Activated CD8-positive, alpha-beta T cell treated with anti-CD3 and anti-CD28 coated beads for 36 hours (primary cell): Measurements from ENCODE around the gene CDO1. TPM values are rescaled to one million over a fixed set of nuclear protein-coding genes. Genes with fewer than 3 reads are reported as not detected.

ENCODE experiments used
- ATAC-seq: fragments of 200-7000 bp; cut with Tn5 transposase; one replicate; pipeline ENCODE4 v1.10.0; 2021; ENCODE audit warnings: mild to moderate bottlenecking, moderate library complexity
- CTCF ChIA-PET: fragments of 350-600 bp; sonication (Branson Sonifier 250); formaldehyde crosslinking; loops from one replicate; lab custom pipeline; 2021; ENCODE audit warnings: antibody characterized with exemption; lab: Charles Lee
- POLR2A ChIA-PET: fragments of 350-600 bp; sonication (Branson Sonifier 250); formaldehyde crosslinking; loops from one replicate; lab custom pipeline; 2021; ENCODE audit warnings: antibody characterized with exemption; lab: Charles Lee
- DNase-seq: peaks from one replicate; pipeline ENCODE4 v3.0.0-alpha.2; 2020
- H3K27ac Mint-ChIP-seq: one replicate; pipeline ENCODE4 v1.8.0; 2021; ENCODE audit warnings: mild to moderate bottlenecking, mixed read lengths
- H3K27me3 Mint-ChIP-seq: one replicate; pipeline ENCODE4 v1.8.0; 2021; ENCODE audit warnings: mixed read lengths
- H3K36me3 Mint-ChIP-seq: one replicate; pipeline ENCODE4 v1.8.0; 2021; ENCODE audit warnings: low read depth, mixed read lengths
- H3K4me1 Mint-ChIP-seq: one replicate; pipeline ENCODE4 v1.8.0; 2021; ENCODE audit warnings: low read depth, mixed read lengths
- H3K4me3 Mint-ChIP-seq: one replicate; pipeline ENCODE4 v1.8.0; 2021; ENCODE audit warnings: mild to moderate bottlenecking, moderate library complexity, mixed read lengths
- H3K9me3 Mint-ChIP-seq: one replicate; pipeline ENCODE4 v1.8.0; 2021; ENCODE audit warnings: mixed read lengths
- intact Hi-C: fragments of 100-400 bp; cut with micrococcal nuclease; formaldehyde crosslinking; loops from one replicate; pipeline ENCODE4 v1.10.0; 2022
- total RNA-seq, 2 experiments: library from RNA; stranded (reverse); gene quantifications; one replicate each; pipeline ENCODE4 v1.2.3, GENCODE V29; 2021
- TF ChIP-seq, protein P1 (sequence below): fragments of 200-600 bp; IDR thresholded peaks from one replicate; pipeline ENCODE4 v1.8.0; 2022; ENCODE audit warnings: antibody characterized with exemption, mild to moderate bottlenecking

Gene CDO1
- total RNA-seq, 2 experiments from 2014 or later, result 0.18 to 0.22 TPM

DNA sequence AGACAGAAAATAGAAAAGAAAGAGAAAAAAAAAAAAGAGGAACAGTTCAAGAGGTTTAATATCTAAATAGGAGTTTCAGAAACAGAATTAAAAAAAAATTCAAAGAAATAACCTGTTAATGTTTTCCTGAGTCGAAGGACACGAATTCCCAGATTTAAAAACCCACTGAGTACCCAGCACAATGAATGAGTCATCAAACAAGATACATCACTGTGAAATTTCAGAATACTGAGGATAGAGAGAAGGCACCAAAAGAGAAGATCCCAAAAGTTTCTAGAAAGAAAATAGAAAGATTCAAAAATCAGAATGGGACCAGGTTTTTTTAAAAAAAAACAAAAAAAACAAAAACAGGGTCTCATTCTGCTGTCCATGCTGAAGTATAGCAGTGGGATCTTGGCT lies 8.8 kb downstream of the CDO1 start:
- intact Hi-C loops, result no loop called here
- no peak for DNase-seq
- H3K9me3 Mint-ChIP-seq, result no peaks in the 10 kb centered on the region
- peak overlapping the region; percentile 6 for H3K27ac Mint-ChIP-seq
- ATAC-seq, result no peak
- H3K27me3 Mint-ChIP-seq, result peaks cover 23% of the 10 kb centered on the region
- peaks cover 33% of the 10 kb centered on the region for H3K4me1 Mint-ChIP-seq
- ChIA-PET POLR2A (no interaction called here), CTCF (no interaction called here)
- H3K4me3 Mint-ChIP-seq, result no peak overlapping the region
- no peaks in the 10 kb centered on the region for H3K36me3 Mint-ChIP-seq
- TF ChIP-seq, protein P1, sequence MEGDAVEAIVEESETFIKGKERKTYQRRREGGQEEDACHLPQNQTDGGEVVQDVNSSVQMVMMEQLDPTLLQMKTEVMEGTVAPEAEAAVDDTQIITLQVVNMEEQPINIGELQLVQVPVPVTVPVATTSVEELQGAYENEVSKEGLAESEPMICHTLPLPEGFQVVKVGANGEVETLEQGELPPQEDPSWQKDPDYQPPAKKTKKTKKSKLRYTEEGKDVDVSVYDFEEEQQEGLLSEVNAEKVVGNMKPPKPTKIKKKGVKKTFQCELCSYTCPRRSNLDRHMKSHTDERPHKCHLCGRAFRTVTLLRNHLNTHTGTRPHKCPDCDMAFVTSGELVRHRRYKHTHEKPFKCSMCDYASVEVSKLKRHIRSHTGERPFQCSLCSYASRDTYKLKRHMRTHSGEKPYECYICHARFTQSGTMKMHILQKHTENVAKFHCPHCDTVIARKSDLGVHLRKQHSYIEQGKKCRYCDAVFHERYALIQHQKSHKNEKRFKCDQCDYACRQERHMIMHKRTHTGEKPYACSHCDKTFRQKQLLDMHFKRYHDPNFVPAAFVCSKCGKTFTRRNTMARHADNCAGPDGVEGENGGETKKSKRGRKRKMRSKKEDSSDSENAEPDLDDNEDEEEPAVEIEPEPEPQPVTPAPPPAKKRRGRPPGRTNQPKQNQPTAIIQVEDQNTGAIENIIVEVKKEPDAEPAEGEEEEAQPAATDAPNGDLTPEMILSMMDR, result no peak

DNA sequence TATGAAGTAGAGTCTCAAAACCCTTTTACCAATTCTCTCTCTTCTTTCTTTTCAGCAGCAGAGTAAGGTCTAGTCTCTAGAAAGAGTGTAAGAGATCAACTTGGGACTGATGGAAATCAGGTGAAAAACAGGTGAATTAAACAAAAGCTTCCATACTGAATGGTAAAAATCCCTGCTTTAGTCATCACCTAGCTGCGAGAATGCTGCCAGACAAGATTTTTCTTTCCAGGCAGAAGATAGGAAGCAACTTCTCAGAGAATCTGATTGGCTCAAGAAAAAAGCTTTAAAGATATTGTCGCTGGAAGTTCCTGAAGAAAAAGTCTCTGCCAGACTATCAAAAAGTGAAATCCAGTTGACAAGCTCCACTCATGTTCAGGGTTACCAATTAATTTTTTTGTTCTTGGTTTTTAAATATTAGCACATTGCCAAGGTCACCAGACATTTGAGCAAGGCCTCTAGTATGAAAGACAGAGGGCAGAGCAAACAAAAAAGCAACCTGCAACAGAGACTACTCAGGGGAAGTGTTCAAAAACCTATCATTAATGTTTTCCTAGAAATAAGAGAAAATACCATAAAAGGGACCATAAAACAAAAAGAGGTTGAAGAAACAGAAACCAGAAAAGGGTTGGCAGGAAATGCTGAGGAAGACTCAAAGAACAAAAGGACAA lies 9.3 kb downstream of the CDO1 start:
- POLR2A ChIA-PET, result no interaction called here

DNA sequence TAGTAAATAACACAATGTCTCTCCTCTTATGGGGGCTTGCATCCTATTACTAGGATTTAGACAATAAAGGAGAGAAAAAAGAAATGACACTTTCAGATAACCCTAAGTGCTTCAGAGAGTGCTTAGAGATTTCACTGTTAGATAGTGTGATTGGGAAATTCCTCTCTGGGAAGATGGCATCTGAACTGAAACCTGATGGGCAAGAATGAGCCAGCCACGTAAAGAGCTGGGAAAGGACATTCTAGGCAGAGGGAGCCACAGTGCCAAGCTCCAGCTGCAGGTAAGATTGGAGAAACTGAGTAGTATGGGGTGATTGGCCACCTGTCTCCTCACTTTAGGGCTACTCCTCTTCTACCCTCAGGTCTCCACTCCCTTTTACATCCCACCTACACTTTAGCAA lies 14.5 kb downstream of the CDO1 start:
- H3K9me3 Mint-ChIP-seq, result no peaks in the 10 kb centered on the region
- no peak overlapping the region for H3K4me3 Mint-ChIP-seq
- intact Hi-C loops, result no loop called here
- no peaks in the 10 kb centered on the region for H3K36me3 Mint-ChIP-seq
- H3K4me1 Mint-ChIP-seq, result peaks cover 4% of the 10 kb centered on the region
- DNase-seq (no peak), ATAC-seq (no peak)
- POLR2A ChIA-PET, result no interaction called here
- TF ChIP-seq, protein P1, result no peak
- CTCF ChIA-PET, result no interaction called here
- H3K27me3 Mint-ChIP-seq, result peaks cover 7% of the 10 kb centered on the region
- H3K27ac Mint-ChIP-seq, result no peak overlapping the region

More for the DNA sequence above, 9.3 kb downstream of the CDO1 start:
- peak overlapping the region; percentile 6 for H3K27ac Mint-ChIP-seq
- TF ChIP-seq, protein P1, result no peak
- DNase-seq (no peak), ATAC-seq (no peak)
- intact Hi-C loops, result no loop called here
- H3K4me1 Mint-ChIP-seq, result peaks cover 33% of the 10 kb centered on the region
- H3K36me3 Mint-ChIP-seq, result no peaks in the 10 kb centered on the region
- H3K9me3 Mint-ChIP-seq, result no peaks in the 10 kb centered on the region
- CTCF ChIA-PET, result interaction anchor here (0.7 to 1.1 kb wide), 2 partner anchors 9 to 171 kb away, joined by 3 read pairs; no protein-coding TSS in a partner anchor
- no peak overlapping the region for H3K4me3 Mint-ChIP-seq
- peaks cover 18% of the 10 kb centered on the region for H3K27me3 Mint-ChIP-seq

DNA sequence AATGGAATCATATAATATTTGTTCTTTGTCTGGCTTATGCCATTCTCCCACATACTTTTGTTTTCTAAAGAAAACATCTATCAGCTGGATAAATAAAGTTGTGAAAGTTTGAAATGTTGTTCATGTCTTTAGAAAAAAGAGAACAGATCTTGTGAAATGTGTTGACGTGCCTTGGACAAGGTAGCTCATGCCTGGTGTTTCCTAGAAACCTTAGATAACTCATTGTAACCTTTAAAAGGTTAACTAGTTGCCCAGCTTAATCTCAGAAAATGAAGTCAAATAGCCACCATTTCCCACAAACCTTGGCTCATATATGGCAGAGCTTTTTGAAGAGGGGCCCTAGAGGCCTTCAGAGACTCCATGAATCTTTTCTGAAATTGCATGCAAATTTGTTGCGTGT lies 15.3 kb downstream of the CDO1 start:
- Mint-ChIP-seq H3K36me3 (no peaks in the 10 kb centered on the region), H3K9me3 (no peaks in the 10 kb centered on the region), H3K27me3 (peaks cover 9% of the 10 kb centered on the region), H3K4me3 (no peak overlapping the region), H3K27ac (no peak overlapping the region), H3K4me1 (no peaks in the 10 kb centered on the region)
- CTCF ChIA-PET, result no interaction called here
- TF ChIP-seq, protein P1, result no peak
- DNase-seq (no peak), ATAC-seq (no peak)
- POLR2A ChIA-PET, result no interaction called here
- intact Hi-C loops, result no loop called here

DNA sequence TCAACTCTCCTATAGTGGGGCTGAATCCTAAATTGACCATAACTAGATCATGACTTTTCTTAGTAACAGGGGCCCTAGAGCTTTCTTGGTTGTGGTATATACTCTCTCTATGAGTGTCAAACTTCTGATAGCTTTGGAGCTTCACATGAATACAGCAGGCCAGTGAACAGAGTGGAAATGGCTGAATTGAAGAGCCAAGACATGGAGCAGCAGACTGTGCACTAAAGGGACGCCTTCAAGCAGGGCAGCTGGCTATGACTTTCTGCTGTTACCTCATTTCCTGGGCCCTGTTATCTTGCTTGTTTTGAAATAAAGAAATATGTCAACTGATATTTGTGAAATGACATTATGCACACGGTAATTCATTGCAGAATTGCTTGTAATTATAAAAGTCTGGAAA lies 16.4 kb downstream of the CDO1 start:
- no peak for ATAC-seq
- H3K4me1 Mint-ChIP-seq, result no peaks in the 10 kb centered on the region

More for the DNA sequence above, 16.4 kb downstream of the CDO1 start:
- Mint-ChIP-seq H3K27ac (no peak overlapping the region), H3K4me3 (no peak overlapping the region), H3K9me3 (no peaks in the 10 kb centered on the region), H3K27me3 (peaks cover 9% of the 10 kb centered on the region), H3K36me3 (no peaks in the 10 kb centered on the region)
- CTCF ChIA-PET, result interaction anchor here (0.9 kb wide), 1 partner anchor 38 kb away, joined by 3 read pairs; no protein-coding TSS in a partner anchor
- TF ChIP-seq, protein P1, result no peak
- POLR2A ChIA-PET, result no interaction called here
- DNase-seq, result no peak
- intact Hi-C loops, result no loop called here
